ENCODE results near the gene MT3.

DNA sequence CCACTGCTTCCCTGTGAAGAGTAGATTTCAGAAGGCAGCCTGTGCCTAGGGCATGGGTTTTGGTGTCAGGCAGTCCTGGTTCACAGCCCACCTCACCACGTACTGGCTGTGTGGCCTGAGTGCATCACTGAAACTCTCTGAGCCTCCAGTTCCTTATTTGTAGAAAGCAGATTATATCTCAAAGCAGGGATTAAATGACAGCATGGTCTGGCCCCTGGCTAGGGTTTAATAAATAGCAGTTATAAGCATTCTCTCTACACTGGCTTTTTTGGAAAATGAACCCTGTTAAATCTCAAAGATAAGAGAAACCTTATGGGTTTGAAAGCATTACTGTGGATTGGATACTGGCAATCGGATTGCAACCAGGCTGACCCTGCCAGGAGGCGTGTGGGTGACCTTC is 40.2 kb downstream of the MT3 start:
- no peak for TF ChIP-seq POLR2A (IDR thresholded peaks at IDR 0.05; ENCODE audit: low read depth, low read length)
- no peak for TF ChIP-seq POLR2AphosphoS5 (IDR thresholded peaks at IDR 0.05; ENCODE audit: low read depth, low read length)
- TF ChIP-seq TAF1 (IDR thresholded peaks at IDR 0.05; ENCODE audit: borderline replicate concordance, low read depth, low read length), result no peak
